HG03521 (cell line): ENCODE measurements around the gene METTL15.
"Not testable (repeated sequence)": the region's sequence is repeated elsewhere in the genome, so short reads cannot be mapped to it uniquely, and the experiment has no call there.

Experiments
- ATAC-seq: cut with Tn5 transposase; IDR thresholded peaks from one replicate; pipeline ENCODE4 v1.9.1; 2021; ENCODE audit warnings: mild to moderate bottlenecking, moderate library complexity; ENCODE audit not compliant: unreplicated experiment

METTL15 gene

GRCh38 chr11:28289444-28289843, 181.3 kb downstream of the METTL15 start:
- ATAC-seq, result no peak

DNA sequence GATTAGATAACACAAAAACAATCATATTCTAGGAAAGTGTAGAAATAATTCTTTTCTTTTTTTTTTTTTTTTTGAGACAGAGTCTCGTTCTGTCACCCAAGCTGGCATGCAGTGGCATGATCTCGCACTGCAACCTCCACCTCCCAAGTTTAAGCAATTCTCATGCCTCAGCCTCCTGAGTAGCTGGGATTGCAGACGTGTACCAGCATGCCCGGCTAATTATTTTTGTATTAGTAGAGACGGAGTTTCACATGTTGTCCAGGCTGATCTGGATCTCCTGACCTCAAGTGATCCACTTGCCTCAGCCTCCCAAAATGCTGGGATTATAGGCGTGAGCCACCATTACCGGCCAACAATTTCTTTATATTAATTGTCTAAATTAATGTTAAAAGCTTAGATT, 182.8 kb downstream of the METTL15 start:
- ATAC-seq, result not testable (repeated sequence)

DNA sequence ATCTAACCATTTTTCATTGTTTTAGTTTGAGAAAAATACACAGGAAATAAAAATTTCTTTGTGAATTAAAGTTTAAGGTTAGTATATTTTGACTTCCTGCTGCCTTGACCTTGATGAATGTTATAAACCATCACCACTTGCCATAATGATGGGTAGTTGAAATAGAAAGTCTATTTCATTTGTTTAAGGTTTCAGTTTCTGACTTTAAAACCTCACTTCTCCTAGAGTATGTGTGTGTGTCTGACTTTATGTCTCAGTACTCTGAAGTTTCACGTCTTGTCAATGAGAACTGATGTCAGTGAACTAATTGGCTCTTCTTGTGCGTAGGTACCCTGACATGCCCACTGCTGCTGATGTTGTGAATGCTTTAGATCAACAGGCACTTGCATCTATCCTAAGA, 188.2 kb downstream of the METTL15 start:
- ATAC-seq, result peak; percentile 86

DNA sequence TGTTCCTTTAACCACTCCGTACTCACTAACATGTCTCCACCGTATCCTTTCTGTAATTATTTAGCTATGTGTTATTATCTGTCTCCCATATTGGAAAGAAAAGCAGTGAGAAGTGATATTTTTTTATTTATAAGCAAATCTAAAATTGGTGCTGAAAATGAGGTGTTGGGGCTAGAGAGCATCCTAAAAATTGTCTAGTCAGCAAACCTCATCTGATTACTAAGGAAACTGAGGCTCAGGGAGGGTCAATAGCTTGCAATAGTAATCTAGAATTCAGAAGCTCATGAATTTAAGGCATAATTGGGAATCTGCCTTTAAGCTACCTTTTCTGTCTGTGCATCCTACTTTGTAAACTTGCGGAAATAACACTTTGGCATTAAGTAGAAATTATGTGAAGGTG, 190.0 kb downstream of the METTL15 start:
- no peak for ATAC-seq

GRCh38 chr11:28303477-28304191, 195.4 kb downstream of the METTL15 start:
- no peak for ATAC-seq

- ATAC-seq, result no peak
Measured at GRCh38 chr11:28315440-28315839, 207.3 kb downstream of the METTL15 start.

- ATAC-seq, result no peak
Measured at GRCh38 chr11:28318871-28319270, 210.7 kb downstream of the METTL15 start.

GRCh38 chr11:28323621-28324020, 215.4 kb downstream of the METTL15 start:
- ATAC-seq, result no peak

GRCh38 chr11:28332393-28332792, 224.2 kb downstream of the METTL15 start:
- not testable (repeated sequence) for ATAC-seq

- ATAC-seq, result no peak
Measured at GRCh38 chr11:28337701-28338100, 229.5 kb downstream of the METTL15 start.

GRCh38 chr11:28338371-28338770, 230.2 kb downstream of the METTL15 start:
- ATAC-seq, result no peak

DNA sequence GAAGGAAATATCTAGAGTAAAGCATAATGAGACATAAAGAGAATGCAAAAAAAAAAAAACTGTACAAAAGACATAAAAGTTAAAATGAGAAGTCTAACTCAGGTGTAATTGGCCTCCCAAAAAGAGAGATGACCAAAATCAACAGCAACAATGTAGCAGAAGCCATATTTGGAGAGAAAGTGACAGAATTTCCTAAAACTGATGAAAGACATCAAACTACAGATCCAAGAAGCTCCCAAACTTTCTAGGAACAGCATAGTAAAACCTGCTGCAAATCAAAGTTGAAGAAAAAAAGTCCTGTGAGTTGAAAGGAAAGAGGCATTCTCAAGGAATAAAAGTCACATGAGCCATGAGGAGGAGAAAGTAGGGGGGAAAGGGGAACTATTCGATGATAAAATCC, 231.3 kb downstream of the METTL15 start:
- ATAC-seq, result no peak

- ATAC-seq, result no peak
Measured at GRCh38 chr11:28342716-28343115, 234.5 kb downstream of the METTL15 start.

DNA sequence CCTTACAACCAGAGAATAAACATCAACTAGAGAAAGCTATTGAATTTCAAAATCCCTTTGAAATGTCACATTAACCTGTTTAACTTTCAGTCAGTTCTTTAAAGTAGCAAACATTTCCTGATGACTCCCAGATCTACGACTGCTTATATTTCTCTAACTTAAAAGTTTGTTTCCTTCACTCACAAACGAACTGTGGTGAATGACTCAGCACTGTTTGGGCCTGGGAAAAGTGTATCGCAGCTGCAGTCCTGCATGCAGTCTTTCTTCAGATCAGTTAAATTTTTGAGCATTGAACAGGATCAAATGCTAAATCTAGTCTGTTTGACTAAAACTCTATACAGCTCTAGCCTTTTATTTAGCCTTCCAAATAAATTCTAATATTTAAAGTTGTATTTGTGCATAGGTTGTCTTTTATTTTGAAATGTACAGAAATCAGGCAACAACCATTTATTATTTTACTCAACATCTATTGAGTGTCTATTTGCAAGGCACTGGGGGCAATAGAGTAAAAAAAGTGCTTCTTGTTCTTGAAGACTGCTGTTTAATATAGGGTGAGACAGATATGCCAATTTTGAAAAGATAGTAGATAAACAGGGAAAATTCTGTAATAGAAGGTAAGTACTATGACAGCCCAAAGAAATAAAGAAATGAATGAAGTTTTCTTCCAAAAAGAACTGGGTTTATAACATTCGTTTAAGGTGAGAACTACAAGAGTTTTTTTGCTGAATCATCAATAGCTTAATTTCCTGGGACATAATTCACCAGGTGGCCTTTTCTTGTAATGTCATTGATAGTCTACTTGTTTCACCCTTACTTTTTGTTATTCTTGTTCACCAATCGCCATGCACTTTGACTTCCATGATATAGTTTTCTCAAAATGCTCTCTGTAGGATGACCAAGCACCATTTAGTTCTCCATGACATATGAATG, 235.4 kb downstream of the METTL15 start:
- ATAC-seq, result no peak

GRCh38 chr11:28346209-28346608, 238.0 kb downstream of the METTL15 start:
- ATAC-seq, result no peak

GRCh38 chr11:28346721-28347120, 238.5 kb downstream of the METTL15 start:
- ATAC-seq, result no peak

DNA sequence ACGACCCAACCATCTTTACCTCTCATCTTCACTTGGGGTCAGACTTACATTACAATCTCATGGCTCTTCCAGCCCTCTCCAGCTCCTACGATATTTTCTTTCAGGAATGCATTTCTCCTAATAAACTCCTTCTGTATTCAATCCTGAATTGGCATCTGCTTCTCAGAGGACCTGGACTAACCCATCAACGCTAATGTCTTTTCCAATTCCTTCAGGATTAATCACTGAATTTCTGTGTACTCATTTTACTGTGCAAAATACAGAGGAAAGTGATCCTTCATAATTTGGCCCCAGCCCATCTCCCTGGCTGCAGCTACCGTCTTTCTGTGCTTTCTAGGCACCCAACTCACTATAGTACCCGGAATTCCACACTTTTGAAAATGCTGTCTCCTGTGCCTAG, 239.2 kb downstream of the METTL15 start:
- ATAC-seq, result no peak

DNA sequence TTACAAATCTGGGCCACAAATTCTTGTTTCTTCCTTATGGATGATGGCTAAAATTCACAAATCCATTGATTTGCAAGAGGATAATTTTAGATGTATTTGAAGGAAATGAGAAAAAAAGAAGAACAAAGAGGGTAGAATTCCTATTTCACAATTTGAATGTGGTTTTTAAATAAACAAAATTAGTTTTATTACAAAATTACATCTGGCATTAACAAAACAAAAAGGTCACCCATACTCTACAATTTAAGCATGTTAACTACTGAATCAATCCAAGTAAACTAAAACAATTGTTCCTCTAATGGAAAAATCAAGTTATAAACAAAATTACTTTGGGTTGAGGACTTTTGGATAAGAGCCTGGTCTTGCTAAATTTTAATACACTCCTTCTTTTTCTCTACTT, 242.0 kb downstream of the METTL15 start:
- no peak for ATAC-seq

DNA sequence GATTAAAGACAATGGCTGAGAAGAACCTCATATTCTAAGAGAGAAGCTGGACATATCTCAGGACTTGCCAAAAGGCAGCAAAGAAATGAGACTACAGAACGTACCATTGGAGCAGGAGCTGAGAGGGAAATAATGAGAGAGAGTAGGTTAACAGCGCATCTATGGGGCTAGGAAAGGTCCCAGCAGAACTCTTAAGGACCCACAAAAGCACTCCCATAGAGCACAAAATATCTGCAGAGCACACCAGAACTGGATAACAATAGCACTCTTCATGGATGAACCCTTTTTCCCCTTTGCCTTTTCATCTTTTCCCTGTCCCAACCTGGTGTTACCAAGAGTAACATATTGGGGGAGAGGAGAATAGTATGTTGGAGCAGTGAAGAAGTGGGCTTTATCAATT, 245.8 kb downstream of the METTL15 start:
- no peak for ATAC-seq

- ATAC-seq, result no peak
Measured at GRCh38 chr11:28366549-28367346, 258.6 kb downstream of the METTL15 start.

DNA sequence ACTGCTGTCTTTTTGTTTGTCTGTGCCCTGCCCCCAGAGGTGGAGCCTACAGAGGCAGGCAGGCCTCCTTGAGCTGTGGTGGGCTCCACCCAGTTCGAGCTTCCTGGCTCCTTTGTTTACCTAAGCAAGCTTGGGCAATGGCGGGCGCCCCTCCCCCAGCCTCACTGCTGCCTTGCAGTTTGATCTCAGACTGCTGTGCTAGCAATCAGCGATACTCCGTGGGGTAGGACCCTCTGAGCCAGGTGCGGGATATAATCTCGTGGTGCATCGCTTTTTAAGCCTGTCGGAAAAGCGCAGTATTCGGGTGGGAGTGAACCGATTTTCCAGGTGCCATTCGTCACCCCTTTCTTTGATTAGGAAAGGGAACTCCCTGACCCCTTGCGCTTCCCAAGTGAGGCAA, 269.9 kb downstream of the METTL15 start:
- ATAC-seq, result not testable (repeated sequence)
